ENCODE measurements around the gene PHOSPHO1.
A peak's percentile ranks its signal among the peaks of the same experiment; 100 is the strongest.

PHOSPHO1 gene

GRCh38 chr17:49218941-49219913, 11.4 kb downstream of the PHOSPHO1 start:
- DNase-seq (ENCODE audit: low spot score): peak; percentile 51

GRCh38 chr17:49217651-49218413, 12.8 kb downstream of the PHOSPHO1 start:
- DNase-seq (ENCODE audit: low spot score): peak; percentile 73

- DNase-seq (ENCODE audit: low spot score): no peak
Measured at GRCh38 chr17:49216953-49217650, 13.5 kb downstream of the PHOSPHO1 start.

GRCh38 chr17:49216482-49216881, 14.1 kb downstream of the PHOSPHO1 start:
- no peak for DNase-seq (ENCODE audit: low spot score)

- DNase-seq (ENCODE audit: low spot score): no peak
Measured at GRCh38 chr17:49214676-49215360, 15.8 kb downstream of the PHOSPHO1 start.

GRCh38 chr17:49213847-49214246, 16.7 kb downstream of the PHOSPHO1 start:
- no peak for DNase-seq (ENCODE audit: low spot score)

GRCh38 chr17:49213399-49213798, 17.2 kb downstream of the PHOSPHO1 start:
- DNase-seq (ENCODE audit: low spot score): no peak

GRCh38 chr17:49210158-49211029, 20.2 kb downstream of the PHOSPHO1 start, which contains the start of the genes ABI3 and GNGT2:
Gene ABI3 (plus strand): TSS chr17:49210707. CDS start chr17:49210725, 18 bp downstream.
Gene GNGT2 (minus strand): TSS chr17:49210574. CDS start chr17:49207422, 3,152 bp downstream.
- peak; percentile 86 for DNase-seq (ENCODE audit: low spot score)

- DNase-seq (ENCODE audit: low spot score): no peak
Measured at GRCh38 chr17:49209061-49209571, 21.5 kb downstream of the PHOSPHO1 start.

- DNase-seq (ENCODE audit: low spot score): no peak
Measured at GRCh38 chr17:49204516-49204915, 26.1 kb downstream of the PHOSPHO1 start.

GRCh38 chr17:49203796-49204195, 26.8 kb downstream of the PHOSPHO1 start:
- no peak for DNase-seq (ENCODE audit: low spot score)

- no peak for DNase-seq (ENCODE audit: low spot score)
Measured at GRCh38 chr17:49201481-49201927, 29.1 kb downstream of the PHOSPHO1 start.

GRCh38 chr17:49200423-49201083, 30.0 kb downstream of the PHOSPHO1 start:
- no peak for DNase-seq (ENCODE audit: low spot score)

GRCh38 chr17:49198211-49198610, 32.4 kb downstream of the PHOSPHO1 start:
- DNase-seq (ENCODE audit: low spot score): no peak

- no peak for DNase-seq (ENCODE audit: low spot score)
Measured at GRCh38 chr17:49197346-49197998, 33.1 kb downstream of the PHOSPHO1 start.

- no peak for DNase-seq (ENCODE audit: low spot score)
Measured at GRCh38 chr17:49196520-49196919, 34.1 kb downstream of the PHOSPHO1 start.

GRCh38 chr17:49195751-49196150, 34.8 kb downstream of the PHOSPHO1 start:
- peak; percentile 36 for DNase-seq (ENCODE audit: low spot score)

GRCh38 chr17:49194297-49194607, 36.3 kb downstream of the PHOSPHO1 start:
- DNase-seq (ENCODE audit: low spot score): no peak

Data from activated CD4-positive, alpha-beta T cell treated with anti-CD3 and anti-CD28 coated beads, Interleukin-2, Interleukin-4, amounts not matched to agents 100 ng/mL and 50 ng/mL, durations not matched to agents 16 hours and 8 hours (primary cell).